Activated CD8-positive, alpha-beta memory T cell treated with anti-CD3 and anti-CD28 coated beads for 48 hours (primary cell): ENCODE data around the gene VANGL2.
"Not testable (repeated sequence)": the region's sequence is repeated elsewhere in the genome, so short reads cannot be mapped to it uniquely, and the experiment has no call there.

Source experiments
- DNase-seq, 3 experiments: peaks; one replicate each; pipeline ENCODE4 v3.0.0-alpha.2; 2020; ENCODE audit warnings: low read depth in 2 of 3, low spot score in 2 of 3

VANGL2 gene

DNA sequence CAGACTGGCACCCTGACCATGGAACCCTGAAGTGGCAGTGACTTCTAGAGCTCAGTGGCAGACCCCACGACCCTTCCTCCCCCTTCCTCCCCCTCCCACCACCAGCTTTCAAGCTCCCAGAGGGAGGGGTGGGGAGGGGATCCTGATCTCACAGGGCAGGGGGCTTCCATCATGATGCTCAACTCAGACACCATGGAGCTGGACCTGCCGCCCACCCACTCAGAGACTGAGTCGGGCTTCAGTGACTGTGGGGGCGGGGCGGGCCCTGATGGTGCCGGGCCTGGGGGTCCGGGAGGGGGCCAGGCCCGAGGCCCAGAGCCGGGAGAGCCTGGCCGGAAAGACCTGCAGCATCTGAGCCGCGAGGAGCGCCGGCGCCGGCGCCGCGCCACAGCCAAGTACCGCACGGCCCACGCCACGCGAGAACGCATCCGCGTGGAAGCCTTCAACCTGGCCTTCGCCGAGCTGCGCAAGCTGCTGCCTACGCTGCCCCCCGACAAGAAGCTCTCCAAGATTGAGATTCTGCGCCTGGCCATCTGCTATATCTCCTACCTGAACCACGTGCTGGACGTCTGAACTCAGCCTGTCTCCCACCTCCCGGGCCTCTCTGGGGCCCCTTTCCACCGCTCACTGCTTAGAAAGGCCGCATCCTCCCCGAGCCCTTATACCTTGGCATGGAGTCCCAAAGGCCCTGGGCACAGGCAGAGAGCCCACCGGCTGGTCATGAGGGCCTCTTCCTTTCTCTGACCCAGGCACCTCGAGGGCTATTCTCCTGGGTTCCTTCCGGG is 29.6 kb upstream of the VANGL2 start:
- no peak for DNase-seq

- DNase-seq, result no peak
Measured at GRCh38 chr1:160371346-160371631, 29.1 kb upstream of the VANGL2 start.

DNA sequence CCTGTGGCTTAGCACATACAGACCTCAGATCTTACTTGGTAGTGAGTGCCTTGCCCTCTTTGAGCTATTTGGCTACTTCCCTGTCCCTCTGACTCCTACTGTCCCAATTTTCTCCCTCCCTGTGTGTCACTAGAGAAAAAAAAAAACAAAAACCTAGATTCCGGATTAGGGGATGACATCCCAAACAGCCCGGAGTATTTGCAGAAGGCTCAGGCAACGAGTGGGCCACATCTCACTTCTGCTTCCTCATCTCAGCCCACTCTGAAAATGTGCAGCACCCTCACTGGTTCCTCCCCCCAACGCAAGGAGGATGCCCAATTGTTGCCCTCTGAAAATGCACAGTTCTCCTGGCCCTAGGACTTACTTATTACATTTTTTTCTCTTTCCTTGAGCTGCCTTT is 28.6 kb upstream of the VANGL2 start:
- DNase-seq, result no peak

GRCh38 chr1:160373696-160374095 is 26.7 kb upstream of the VANGL2 start:
- DNase-seq, result no peak

- DNase-seq, result no peak
Measured at GRCh38 chr1:160374306-160375110, 25.9 kb upstream of the VANGL2 start.

- DNase-seq, result no peak
Measured at GRCh38 chr1:160375788-160376524, 24.4 kb upstream of the VANGL2 start.

DNA sequence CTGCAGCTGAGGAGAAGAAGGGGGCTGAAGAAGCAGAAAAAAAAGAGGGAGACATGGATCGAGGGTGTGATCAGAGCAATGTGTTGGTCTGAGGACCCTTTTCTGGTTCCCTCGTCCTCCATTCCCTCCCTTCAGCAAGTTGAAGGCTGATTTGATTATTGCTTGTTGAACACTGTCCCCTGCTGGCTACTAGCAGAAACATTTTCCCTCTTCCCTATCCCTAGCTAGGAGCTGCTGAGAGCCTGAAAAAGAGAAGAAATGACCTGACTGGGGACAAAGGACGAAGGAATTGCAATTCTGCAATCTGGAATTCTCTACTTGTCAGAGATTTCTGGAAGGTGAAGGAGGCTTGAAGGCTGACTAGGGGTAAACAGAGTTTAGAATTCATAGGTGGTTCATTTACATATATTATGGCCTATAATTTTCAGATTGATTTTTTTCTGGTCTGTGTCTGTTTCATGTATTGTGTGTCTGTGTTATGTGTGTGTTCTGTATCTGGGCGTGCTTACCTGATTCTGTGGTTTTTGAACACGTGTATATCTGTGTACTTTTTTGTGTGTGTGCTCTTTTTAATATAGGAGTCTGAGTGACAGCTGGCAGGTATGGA is 23.7 kb upstream of the VANGL2 start:
- DNase-seq, result no peak

- DNase-seq, result no peak
Measured at GRCh38 chr1:160377585-160378206, 22.7 kb upstream of the VANGL2 start.

GRCh38 chr1:160384812-160385211 is 15.6 kb upstream of the VANGL2 start:
- not testable (repeated sequence) for DNase-seq

GRCh38 chr1:160388406-160388805 is 12.0 kb upstream of the VANGL2 start:
- not testable (repeated sequence) for DNase-seq

DNA sequence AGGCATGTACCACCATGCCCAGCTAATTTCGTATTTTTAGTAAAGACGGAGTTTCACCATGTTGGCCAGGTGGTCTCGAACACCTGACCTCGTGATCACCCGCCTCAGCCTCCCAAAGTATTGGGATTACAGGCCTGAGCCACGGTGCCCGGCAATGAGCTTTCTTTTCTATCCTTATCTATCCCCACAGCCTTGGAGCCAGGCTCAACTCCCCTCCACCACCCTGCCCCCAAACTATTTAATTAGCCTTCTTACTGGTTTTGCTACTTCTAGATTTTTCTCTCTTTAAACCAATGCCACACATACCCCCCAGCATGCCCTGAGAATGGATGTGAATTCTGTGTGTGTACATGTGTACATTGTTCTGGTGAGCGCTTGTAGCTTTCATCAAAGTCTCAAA is 5.7 kb upstream of the VANGL2 start:
- no peak for DNase-seq

GRCh38 chr1:160397651-160398050 is 2.7 kb upstream of the VANGL2 start:
- DNase-seq, result no peak

- no peak for DNase-seq
Measured at GRCh38 chr1:160398823-160399222, 1.5 kb upstream of the VANGL2 start.

GRCh38 chr1:160399544-160400222 is 681 bp upstream of the VANGL2 start:
- no peak for DNase-seq

- no peak for DNase-seq
Measured at GRCh38 chr1:160400646-160401486, 502 bp downstream of the VANGL2 start.

DNA sequence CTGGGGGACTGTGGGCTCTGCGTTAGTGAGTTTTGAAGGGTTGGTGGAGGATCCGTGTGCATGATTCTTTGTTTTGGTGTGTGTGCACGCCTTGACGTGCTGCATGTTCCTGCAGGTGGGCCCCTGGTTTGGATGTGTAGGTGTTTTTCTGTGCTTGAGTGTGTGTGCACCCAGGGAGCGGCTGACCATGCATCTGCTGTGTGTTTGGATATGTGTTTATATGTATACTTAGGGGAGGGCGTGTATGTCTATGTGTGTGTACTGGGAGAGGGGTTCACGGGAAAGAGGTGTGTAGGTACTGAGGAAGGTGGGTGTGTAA is 1.1 kb downstream of the VANGL2 start:
- DNase-seq, result no peak

DNA sequence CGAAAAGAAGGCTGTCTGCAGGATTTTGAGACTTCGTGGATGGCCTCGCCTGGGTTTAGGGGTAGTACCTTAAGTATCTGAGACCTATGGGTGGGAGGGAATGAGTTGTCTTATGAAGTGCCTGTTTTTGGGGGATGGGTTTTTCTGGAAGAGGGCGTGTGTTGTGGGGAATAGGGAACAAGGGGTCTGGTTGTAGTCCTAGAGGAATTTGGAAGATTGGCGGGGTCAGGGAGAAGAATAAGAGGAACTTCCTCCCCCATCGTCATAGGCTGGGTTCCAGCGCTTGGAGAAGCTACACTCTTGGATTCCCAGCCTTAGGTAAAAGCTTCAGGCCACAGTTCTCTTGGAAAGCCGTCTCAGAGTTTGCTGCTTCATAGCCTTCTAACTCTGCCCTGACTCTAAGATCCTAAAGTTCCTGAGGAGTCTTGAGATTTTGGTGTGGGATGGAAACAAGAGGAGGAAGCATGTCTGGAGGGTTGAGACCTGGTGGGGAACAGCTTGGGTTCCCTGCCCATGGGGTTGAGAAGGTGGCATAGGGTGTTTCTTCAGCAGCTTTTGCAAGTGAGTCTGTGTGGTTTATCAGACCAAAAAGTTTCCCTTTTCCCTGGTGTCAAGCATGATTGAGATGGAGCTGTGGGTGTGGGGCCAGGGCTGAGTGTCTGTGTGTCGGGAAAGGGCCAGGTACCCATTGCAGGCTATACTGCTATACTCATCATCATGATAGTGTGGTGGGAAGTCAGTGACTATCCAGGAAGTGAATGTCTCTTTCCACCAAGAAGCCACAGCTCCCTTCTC is 1.8 kb downstream of the VANGL2 start:
- no peak for DNase-seq

DNA sequence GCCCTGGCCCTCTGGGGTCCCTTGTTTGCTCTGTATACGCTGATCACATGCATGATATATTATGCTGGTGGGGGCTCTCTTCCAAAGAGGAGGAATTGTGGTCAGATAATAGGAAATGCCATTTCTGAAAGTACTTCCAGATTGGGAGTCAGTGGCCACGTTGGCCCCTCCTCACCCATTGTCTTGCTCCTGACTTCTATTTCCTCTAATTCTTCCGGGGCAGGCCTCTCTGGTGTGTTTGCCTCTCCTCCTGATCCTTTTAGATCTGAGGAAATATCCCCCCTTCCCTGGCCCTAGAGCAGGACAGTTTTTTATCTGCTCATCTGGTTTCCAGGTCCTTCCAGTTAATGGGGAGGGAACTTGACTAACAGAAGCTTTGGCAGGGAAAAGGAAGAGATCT is 2.9 kb downstream of the VANGL2 start:
- no peak for DNase-seq

DNA sequence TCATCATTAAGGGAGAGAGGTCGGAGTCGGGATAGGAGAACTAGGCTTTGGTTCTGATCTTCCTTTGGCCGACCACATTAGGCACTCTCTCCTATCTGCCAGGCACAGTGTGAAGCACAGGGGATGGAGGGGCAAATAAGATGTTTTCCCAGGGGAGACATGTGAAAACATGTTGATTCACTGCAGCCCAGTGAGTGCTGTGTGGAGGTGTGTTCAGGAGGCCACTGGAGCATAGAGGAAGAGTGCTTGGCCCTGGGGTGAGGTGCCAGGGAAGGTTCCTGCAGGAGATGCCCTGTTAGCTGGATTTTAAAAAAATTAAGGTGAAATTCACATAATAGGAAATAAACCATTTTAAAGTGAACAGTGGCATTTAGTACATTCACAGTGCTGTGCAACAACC is 3.7 kb downstream of the VANGL2 start:
- no peak for DNase-seq
